Ishikawa (cell line): ENCODE results near the gene SNAI3.

Source experiments
- EGR1 ChIP-seq: IDR thresholded peaks from 2 replicates; pipeline ENCODE4 v1.6.1; 2012
- EP300 ChIP-seq: IDR thresholded peaks from 2 replicates; pipeline ENCODE4 v1.6.1; 2012; ENCODE audit warnings: borderline replicate concordance
- MAX ChIP-seq: IDR thresholded peaks from 2 replicates; pipeline ENCODE4 v1.6.1; 2012
- NFIC ChIP-seq: IDR thresholded peaks from 2 replicates; pipeline ENCODE4 v1.6.1; 2012
- RAD21 ChIP-seq: IDR thresholded peaks from 2 replicates; pipeline ENCODE4 v1.6.1; 2012; ENCODE audit warnings: low read depth
- TCF12 ChIP-seq: IDR thresholded peaks from 2 replicates; pipeline ENCODE4 v1.6.1; 2012; ENCODE audit warnings: low read depth
- TEAD4 ChIP-seq: IDR thresholded peaks from 2 replicates; pipeline ENCODE4 v1.6.1; 2012
- YY1 ChIP-seq: IDR thresholded peaks from 2 replicates; pipeline ENCODE4 v1.6.1; 2012; ENCODE audit warnings: low read depth
- TF ChIP-seq, protein P1 (sequence below): IDR thresholded peaks from 2 replicates; pipeline ENCODE4 v1.6.1; 2012; ENCODE audit warnings: low read depth, mild to moderate bottlenecking

- TF ChIP-seq RAD21 (no peak), EP300 (no peak), MAX (no peak), TEAD4 (no peak), TCF12 (no peak), YY1 (no peak), EGR1 (no peak), NFIC (no peak)
- TF ChIP-seq, protein P1, sequence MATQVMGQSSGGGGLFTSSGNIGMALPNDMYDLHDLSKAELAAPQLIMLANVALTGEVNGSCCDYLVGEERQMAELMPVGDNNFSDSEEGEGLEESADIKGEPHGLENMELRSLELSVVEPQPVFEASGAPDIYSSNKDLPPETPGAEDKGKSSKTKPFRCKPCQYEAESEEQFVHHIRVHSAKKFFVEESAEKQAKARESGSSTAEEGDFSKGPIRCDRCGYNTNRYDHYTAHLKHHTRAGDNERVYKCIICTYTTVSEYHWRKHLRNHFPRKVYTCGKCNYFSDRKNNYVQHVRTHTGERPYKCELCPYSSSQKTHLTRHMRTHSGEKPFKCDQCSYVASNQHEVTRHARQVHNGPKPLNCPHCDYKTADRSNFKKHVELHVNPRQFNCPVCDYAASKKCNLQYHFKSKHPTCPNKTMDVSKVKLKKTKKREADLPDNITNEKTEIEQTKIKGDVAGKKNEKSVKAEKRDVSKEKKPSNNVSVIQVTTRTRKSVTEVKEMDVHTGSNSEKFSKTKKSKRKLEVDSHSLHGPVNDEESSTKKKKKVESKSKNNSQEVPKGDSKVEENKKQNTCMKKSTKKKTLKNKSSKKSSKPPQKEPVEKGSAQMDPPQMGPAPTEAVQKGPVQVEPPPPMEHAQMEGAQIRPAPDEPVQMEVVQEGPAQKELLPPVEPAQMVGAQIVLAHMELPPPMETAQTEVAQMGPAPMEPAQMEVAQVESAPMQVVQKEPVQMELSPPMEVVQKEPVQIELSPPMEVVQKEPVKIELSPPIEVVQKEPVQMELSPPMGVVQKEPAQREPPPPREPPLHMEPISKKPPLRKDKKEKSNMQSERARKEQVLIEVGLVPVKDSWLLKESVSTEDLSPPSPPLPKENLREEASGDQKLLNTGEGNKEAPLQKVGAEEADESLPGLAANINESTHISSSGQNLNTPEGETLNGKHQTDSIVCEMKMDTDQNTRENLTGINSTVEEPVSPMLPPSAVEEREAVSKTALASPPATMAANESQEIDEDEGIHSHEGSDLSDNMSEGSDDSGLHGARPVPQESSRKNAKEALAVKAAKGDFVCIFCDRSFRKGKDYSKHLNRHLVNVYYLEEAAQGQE = no peak
Observed at GRCh38 chr16:88716201-88716600, 29.9 kb upstream of the SNAI3 start.
